Measurements from ENCODE around the gene BRMS1L. TPM values are rescaled to one million over a fixed set of nuclear protein-coding genes. Genes with fewer than 3 reads are reported as not detected.

The BRMS1L gene
- total and polyA plus RNA-seq, 12 donors: 4.3 to 27.6 (median 11.7) TPM

GRCh38 chr14:35809597-35809996 is 16.5 kb upstream of the BRMS1L start:
- H3K9me3 ChIP-seq (replicated peaks in 1 of 3): no peaks in the 10 kb centered on the region
- TF ChIP-seq CTCF (IDR thresholded peaks at IDR 0.05) (no peak), POLR2A (IDR thresholded peaks at IDR 0.05) (no peak)
- intact Hi-C loops (cut with DNase I): no loop called here
- peak overlapping the region in 1 of 4 donors; percentile 63 for H3K4me3 ChIP-seq
- peaks cover 14 to 22% of the 10 kb centered on the region in 2 donors for H3K4me1 ChIP-seq (replicated peaks in 1 of 2)
- no peaks in the 10 kb centered on the region for H3K36me3 ChIP-seq (replicated peaks in 1 of 2)
- peak overlapping the region; percentile 72 to 97 (median 90) for H3K27ac ChIP-seq
- H3K27me3 ChIP-seq: no peaks in the 10 kb centered on the region
- WGBS, 4 donors: 15 to 36% (median 22%) methylated on average over 2 of the region's 2 CpGs
- no peak for DNase-seq

GRCh38 chr14:35810963-35811362 is 15.2 kb upstream of the BRMS1L start:
- H3K4me3 ChIP-seq: peak overlapping the region in 1 of 4 donors; percentile 6
- 77 to 87% (median 82%) methylated on average over 4 of the region's 4 CpGs for WGBS, 4 donors

GRCh38 chr14:35814371-35815005 is 11.7 kb upstream of the BRMS1L start:
- WGBS, 4 donors: 30 to 38% (median 35%) methylated on average over 3 of the region's 3 CpGs
- Histone ChIP-seq H3K4me1 (replicated peaks in 1 of 2) (no peaks in the 10 kb centered on the region), H3K9me3 (replicated peaks in 1 of 3) (no peaks in the 10 kb centered on the region), H3K4me3 (no peak overlapping the region), H3K27me3 (no peaks in the 10 kb centered on the region), H3K36me3 (replicated peaks in 1 of 2) (no peaks in the 10 kb centered on the region), H3K27ac (no peak overlapping the region)
- TF ChIP-seq CTCF (IDR thresholded peaks at IDR 0.05) (peak; percentile 49 to 81 (median 54)), POLR2A (IDR thresholded peaks at IDR 0.05) (no peak)
- intact Hi-C loops (cut with DNase I): no loop called here
- peak; percentile 51 to 81 (median 70) for DNase-seq

More at GRCh38 chr14:35810963-35811362, 15.2 kb upstream of the BRMS1L start:
- H3K27me3 ChIP-seq: no peaks in the 10 kb centered on the region
- TF ChIP-seq POLR2A (IDR thresholded peaks at IDR 0.05): no peak
- no peak for TF ChIP-seq CTCF (IDR thresholded peaks at IDR 0.05)
- intact Hi-C loops (cut with DNase I): no loop called here
- H3K9me3 ChIP-seq (replicated peaks in 1 of 3): no peaks in the 10 kb centered on the region
- H3K4me1 ChIP-seq (replicated peaks in 1 of 2): peaks cover 14 to 22% of the 10 kb centered on the region in 2 donors
- no peaks in the 10 kb centered on the region for H3K36me3 ChIP-seq (replicated peaks in 1 of 2)
- no peak for DNase-seq
- no peak overlapping the region for H3K27ac ChIP-seq

- H3K27ac ChIP-seq: no peak overlapping the region
- no peaks in the 10 kb centered on the region for H3K4me1 ChIP-seq (replicated peaks in 1 of 2)
- no peak overlapping the region for H3K4me3 ChIP-seq
- peak in 6 of 7 donors; percentile 37 to 73 (median 52) for DNase-seq
- no peaks in the 10 kb centered on the region for H3K9me3 ChIP-seq (replicated peaks in 1 of 3)
- peak; percentile 65 to 77 (median 75) for TF ChIP-seq CTCF (IDR thresholded peaks at IDR 0.05)
- TF ChIP-seq POLR2A (IDR thresholded peaks at IDR 0.05): no peak
- 61 to 67% (median 65%) methylated on average over 13 of the region's 13 CpGs for whole genome bisulfite sequencing, 4 donors
- H3K36me3 ChIP-seq (replicated peaks in 1 of 2): no peaks in the 10 kb centered on the region
- intact Hi-C loops (cut with DNase I): no loop called here
- no peaks in the 10 kb centered on the region for H3K27me3 ChIP-seq
Observed at GRCh38 chr14:35818346-35819115, 7.6 kb upstream of the BRMS1L start.

Measured in adrenal gland (tissue), 12 donors.